Measurements from ENCODE around the gene SORCS1. TPM values are rescaled to one million over a fixed set of nuclear protein-coding genes. Genes with fewer than 3 reads are reported as not detected.

The SORCS1 gene
- total RNA-seq, 1 donor from 2014 or later = not detected

DNA sequence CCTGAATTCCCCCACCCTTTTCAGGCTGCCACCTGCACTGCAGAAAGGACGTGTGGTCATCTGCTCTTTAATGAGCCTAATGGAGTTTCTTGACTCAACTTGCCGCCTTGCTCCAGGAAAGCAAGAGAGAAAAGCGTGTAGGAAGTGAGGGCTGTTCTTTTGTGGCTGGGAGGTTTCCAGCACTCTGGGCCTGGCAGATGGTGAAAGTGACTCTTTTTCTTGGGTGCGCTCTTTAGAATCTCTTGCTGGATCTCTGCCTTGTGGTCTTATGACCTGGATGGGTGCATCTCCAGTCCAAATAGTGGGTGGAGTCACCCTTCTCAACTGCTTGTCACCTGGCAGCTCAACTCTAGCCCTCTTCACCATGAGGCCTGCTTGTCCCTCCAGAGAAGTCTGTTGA is 244.0 kb downstream of the SORCS1 start:
- peak; percentile 47 for FAIRE-seq
- H3K36me3 ChIP-seq (ENCODE audit: control insufficient read depth, insufficient read depth, low read length) = no peaks in the 10 kb centered on the region
- TF ChIP-seq CTCF (IDR thresholded peaks at IDR 0.05; ENCODE audit: insufficient read depth, low read length, severe bottlenecking) = no peak

DNA sequence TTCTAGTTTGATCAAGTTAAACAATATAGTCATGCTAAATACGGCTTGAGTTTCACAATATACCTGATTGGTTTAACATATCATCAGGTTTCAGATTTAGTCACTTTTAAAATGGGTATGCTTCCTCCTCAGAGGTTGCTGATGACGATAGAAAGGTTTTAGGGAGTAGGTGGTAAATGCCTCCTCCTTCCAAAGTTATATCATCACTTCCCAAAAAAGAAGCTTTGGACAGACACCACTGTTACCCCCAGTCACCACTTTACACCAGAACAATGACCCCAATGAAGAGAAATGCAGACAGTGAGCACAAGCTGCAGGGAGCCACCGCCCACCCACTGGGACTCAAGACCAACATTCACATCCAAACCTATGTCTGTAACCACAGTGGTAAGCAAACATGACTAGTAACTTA is 244.6 kb downstream of the SORCS1 start:
- Histone ChIP-seq H3K27me3 (ENCODE audit: control insufficient read depth, insufficient read depth, low read length) (no peaks in the 10 kb centered on the region), H3K36me3 (ENCODE audit: control insufficient read depth, insufficient read depth, low read length) (no peaks in the 10 kb centered on the region), H3K4me3 (ENCODE audit: low read depth, low read length) (no peak overlapping the region)
- no peak for TF ChIP-seq CTCF (IDR thresholded peaks at IDR 0.05; ENCODE audit: insufficient read depth, low read length, severe bottlenecking)
- DNase-seq (ENCODE audit: low read depth) (no peak), FAIRE-seq (peak; percentile 28)

More for the DNA sequence above, 244.0 kb downstream of the SORCS1 start:
- Histone ChIP-seq H3K4me3 (ENCODE audit: low read depth, low read length) (no peak overlapping the region), H3K27me3 (ENCODE audit: control insufficient read depth, insufficient read depth, low read length) (no peaks in the 10 kb centered on the region)
- DNase-seq (ENCODE audit: low read depth) = no peak

DNA sequence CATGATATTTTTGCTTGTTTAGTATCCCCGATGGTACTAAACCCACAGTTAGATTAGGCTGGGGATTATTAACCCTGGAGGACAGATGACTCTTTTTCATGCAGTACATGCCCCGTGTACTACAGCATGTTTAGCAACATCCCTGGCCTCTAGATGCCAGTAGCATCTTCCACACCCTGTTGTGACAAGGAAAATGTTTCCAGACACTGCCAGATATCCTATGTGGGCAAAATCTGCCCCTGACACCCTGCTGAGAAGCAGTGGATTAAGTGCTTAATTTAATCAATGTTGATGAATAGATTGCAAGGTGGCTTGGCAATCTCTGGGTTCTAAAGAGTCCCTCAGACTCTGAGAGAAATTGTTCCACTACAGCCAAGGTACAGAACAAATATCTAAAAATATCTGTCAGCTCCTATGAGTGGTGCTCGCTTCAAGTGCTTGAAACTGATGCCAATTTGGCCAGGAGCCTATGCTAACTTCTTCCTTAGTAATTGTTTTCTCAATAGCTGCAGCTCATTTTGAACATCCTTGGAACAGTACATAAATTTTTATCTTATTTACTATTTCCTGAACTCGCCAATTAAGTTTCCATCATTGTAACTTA is 247.0 kb downstream of the SORCS1 start:
- no peak overlapping the region for H3K4me3 ChIP-seq (ENCODE audit: low read depth, low read length)
- no peak for DNase-seq (ENCODE audit: low read depth)
- H3K36me3 ChIP-seq (ENCODE audit: control insufficient read depth, insufficient read depth, low read length) = no peaks in the 10 kb centered on the region
- no peaks in the 10 kb centered on the region for H3K27me3 ChIP-seq (ENCODE audit: control insufficient read depth, insufficient read depth, low read length)
- no peak for TF ChIP-seq CTCF (IDR thresholded peaks at IDR 0.05; ENCODE audit: insufficient read depth, low read length, severe bottlenecking)
- FAIRE-seq = no peak

- DNase-seq (ENCODE audit: low read depth) (no peak), FAIRE-seq (no peak)
- Histone ChIP-seq H3K4me3 (ENCODE audit: low read depth, low read length) (no peak overlapping the region), H3K27me3 (ENCODE audit: control insufficient read depth, insufficient read depth, low read length) (no peaks in the 10 kb centered on the region), H3K36me3 (ENCODE audit: control insufficient read depth, insufficient read depth, low read length) (no peaks in the 10 kb centered on the region)
- no peak for TF ChIP-seq CTCF (IDR thresholded peaks at IDR 0.05; ENCODE audit: insufficient read depth, low read length, severe bottlenecking)
Observed at GRCh38 chr10:106914016-106914415, 250.5 kb downstream of the SORCS1 start.

DNA sequence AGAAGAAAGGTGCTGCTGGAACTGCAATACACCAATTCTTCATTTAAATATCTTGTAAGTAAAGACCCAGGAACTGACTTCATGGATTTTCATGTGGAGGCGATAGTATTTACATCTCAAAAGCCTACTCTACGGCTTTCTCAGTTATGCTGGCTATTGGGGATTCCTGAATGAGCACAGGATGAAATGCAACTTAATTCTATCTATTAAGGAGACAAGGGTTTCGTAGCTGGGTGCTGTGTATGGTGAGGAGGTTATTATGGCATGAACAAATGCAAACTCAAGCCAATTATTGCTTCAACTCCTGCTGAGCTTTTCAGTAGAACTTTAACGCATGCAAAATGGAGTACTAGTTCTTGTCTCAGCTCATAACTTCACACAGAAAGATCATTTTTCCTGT is 251.2 kb downstream of the SORCS1 start:
- TF ChIP-seq CTCF (IDR thresholded peaks at IDR 0.05; ENCODE audit: insufficient read depth, low read length, severe bottlenecking) = no peak
- Histone ChIP-seq H3K36me3 (ENCODE audit: control insufficient read depth, insufficient read depth, low read length) (no peaks in the 10 kb centered on the region), H3K4me3 (ENCODE audit: low read depth, low read length) (no peak overlapping the region), H3K27me3 (ENCODE audit: control insufficient read depth, insufficient read depth, low read length) (no peaks in the 10 kb centered on the region)
- FAIRE-seq (no peak), DNase-seq (ENCODE audit: low read depth) (no peak)

- TF ChIP-seq CTCF (IDR thresholded peaks at IDR 0.05; ENCODE audit: insufficient read depth, low read length, severe bottlenecking) = no peak
- FAIRE-seq = no peak
- H3K4me3 ChIP-seq (ENCODE audit: low read depth, low read length) = no peak overlapping the region
- DNase-seq (ENCODE audit: low read depth) = no peak
- no peaks in the 10 kb centered on the region for H3K36me3 ChIP-seq (ENCODE audit: control insufficient read depth, insufficient read depth, low read length)
- no peaks in the 10 kb centered on the region for H3K27me3 ChIP-seq (ENCODE audit: control insufficient read depth, insufficient read depth, low read length)
Observed at GRCh38 chr10:106911096-106911495, 253.4 kb downstream of the SORCS1 start.
